Tibial nerve (tissue), 4 donors: ENCODE results near the gene PEX14.

ENCODE experiments used
- EP300 ChIP-seq, 2 donors: sonication (generic); formaldehyde crosslinking; IDR thresholded peaks; one replicate each; pipeline ENCODE4 v1.6.1; 2017; ENCODE audit warnings: antibody characterized with exemption in 2 of 2, mild to moderate bottlenecking in 1 of 2
- POLR2A ChIP-seq, 2 donors: fragments of 450-650 bp; IDR thresholded peaks; one replicate each; pipeline ENCODE4 v1.6.1; 2017; ENCODE audit warnings: antibody characterized with exemption in 2 of 2, mild to moderate bottlenecking in 2 of 2, moderate library complexity in 2 of 2
- TF ChIP-seq, protein P1 (sequence below), 5 experiments: fragments of 200-600 bp in 3 of 5; fragments of 450-650 bp in 2 of 5; sonication (generic) in 3 of 5; IDR thresholded peaks; one replicate each; pipeline ENCODE4 v1.5.1; 2016 to 2019; ENCODE audit warnings: antibody characterized with exemption in 5 of 5, mild to moderate bottlenecking in 3 of 5, moderate library complexity in 2 of 5

DNA sequence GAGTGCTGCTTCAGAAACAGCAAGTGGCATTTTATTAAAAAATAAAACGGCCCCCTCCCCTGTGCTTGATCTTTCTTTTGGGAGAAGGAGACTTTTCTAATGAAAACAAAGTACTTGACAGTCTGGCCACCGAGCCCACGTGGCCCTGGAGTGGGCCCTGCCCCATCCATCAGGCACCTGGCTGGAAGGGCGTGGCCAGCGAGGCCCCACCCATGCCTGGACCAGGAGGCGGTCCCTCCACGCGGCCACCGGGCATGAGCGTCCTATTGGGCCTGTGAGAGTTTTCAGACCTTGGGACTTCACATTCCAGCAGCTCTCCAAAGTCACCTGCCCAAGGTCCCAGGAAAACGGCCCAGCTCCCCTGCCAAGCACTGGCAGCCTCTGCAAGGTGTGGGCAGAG lies 177.0 kb downstream of the PEX14 start:
- TF ChIP-seq POLR2A (IDR thresholded peaks at IDR 0.05) (no peak), EP300 (IDR thresholded peaks at IDR 0.05) (no peak)
- TF ChIP-seq, protein P1, sequence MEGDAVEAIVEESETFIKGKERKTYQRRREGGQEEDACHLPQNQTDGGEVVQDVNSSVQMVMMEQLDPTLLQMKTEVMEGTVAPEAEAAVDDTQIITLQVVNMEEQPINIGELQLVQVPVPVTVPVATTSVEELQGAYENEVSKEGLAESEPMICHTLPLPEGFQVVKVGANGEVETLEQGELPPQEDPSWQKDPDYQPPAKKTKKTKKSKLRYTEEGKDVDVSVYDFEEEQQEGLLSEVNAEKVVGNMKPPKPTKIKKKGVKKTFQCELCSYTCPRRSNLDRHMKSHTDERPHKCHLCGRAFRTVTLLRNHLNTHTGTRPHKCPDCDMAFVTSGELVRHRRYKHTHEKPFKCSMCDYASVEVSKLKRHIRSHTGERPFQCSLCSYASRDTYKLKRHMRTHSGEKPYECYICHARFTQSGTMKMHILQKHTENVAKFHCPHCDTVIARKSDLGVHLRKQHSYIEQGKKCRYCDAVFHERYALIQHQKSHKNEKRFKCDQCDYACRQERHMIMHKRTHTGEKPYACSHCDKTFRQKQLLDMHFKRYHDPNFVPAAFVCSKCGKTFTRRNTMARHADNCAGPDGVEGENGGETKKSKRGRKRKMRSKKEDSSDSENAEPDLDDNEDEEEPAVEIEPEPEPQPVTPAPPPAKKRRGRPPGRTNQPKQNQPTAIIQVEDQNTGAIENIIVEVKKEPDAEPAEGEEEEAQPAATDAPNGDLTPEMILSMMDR (IDR thresholded peaks at IDR 0.05) = no peak
